Measurements from ENCODE around the gene CLEC4G. TPM values are rescaled to one million over a fixed set of nuclear protein-coding genes. Genes with fewer than 3 reads are reported as not detected.

The CLEC4G gene
- total RNA-seq, 1 donor from 2014 or later, result 0.55 TPM

DNA sequence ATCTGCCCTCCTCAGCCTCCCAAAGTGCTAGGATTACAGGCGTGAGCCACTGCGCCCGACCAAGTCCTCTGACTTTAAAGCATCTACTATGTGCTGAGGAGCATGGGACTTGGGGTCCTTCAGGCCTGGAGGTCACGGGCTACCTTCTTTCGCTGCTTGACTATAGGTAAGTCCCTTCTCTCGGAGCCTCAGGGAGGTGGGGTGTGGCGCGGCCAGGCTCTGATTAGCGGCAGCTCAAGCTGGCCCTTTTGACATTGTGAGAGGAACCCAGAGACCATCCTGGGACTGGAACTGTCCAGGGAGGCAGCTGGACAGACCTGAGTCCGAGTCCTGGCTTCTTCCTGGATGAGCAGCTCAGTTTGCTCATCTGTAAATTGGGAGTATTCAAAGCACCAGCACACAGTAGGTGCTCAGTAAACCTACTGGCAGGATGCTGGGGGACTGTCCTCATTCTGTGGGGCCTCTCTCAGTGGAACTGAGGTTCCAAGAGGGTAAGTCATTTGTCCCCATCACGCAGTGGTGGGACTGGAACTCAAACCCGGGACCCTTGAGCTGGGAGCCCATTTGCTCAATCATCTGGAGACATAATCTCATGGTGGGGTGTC is 30.8 kb downstream of the CLEC4G start:
- intact Hi-C loops (cut with micrococcal nuclease), result loop anchor here (1.0 kb wide), 1 partner anchor 20 kb away; no protein-coding TSS in a partner anchor
- CTCF ChIA-PET, result interaction anchor here (0.8 to 5.9 kb wide), 6 partner anchors 13 to 99 kb away, joined by 3 to 48 read pairs (median 5); partner anchors contain the start of gene TRAPPC5
- Mint-ChIP-seq H3K27me3 (no peaks in the 10 kb centered on the region), H3K27ac (peak overlapping the region; percentile 97), H3K36me3 (ENCODE audit: low read depth) (peaks cover 33% of the 10 kb centered on the region), H3K4me1 (peaks cover 99% of the 10 kb centered on the region), H3K9me3 (no peaks in the 10 kb centered on the region), H3K4me3 (peak overlapping the region; percentile 86)
- ATAC-seq (ENCODE audit: low read depth) (no peak), DNase-seq (no peak)
- TF ChIP-seq, protein P1, sequence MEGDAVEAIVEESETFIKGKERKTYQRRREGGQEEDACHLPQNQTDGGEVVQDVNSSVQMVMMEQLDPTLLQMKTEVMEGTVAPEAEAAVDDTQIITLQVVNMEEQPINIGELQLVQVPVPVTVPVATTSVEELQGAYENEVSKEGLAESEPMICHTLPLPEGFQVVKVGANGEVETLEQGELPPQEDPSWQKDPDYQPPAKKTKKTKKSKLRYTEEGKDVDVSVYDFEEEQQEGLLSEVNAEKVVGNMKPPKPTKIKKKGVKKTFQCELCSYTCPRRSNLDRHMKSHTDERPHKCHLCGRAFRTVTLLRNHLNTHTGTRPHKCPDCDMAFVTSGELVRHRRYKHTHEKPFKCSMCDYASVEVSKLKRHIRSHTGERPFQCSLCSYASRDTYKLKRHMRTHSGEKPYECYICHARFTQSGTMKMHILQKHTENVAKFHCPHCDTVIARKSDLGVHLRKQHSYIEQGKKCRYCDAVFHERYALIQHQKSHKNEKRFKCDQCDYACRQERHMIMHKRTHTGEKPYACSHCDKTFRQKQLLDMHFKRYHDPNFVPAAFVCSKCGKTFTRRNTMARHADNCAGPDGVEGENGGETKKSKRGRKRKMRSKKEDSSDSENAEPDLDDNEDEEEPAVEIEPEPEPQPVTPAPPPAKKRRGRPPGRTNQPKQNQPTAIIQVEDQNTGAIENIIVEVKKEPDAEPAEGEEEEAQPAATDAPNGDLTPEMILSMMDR (IDR thresholded peaks at IDR 0.05), result no peak
- POLR2A ChIA-PET, result interaction anchor here (0.6 to 2.8 kb wide), 26 partner anchors 8 to 689 kb away, joined by 3 to 42 read pairs (median 4); partner anchors contain the start of genes CD209, PET100, RAB11B and STXBP2

DNA sequence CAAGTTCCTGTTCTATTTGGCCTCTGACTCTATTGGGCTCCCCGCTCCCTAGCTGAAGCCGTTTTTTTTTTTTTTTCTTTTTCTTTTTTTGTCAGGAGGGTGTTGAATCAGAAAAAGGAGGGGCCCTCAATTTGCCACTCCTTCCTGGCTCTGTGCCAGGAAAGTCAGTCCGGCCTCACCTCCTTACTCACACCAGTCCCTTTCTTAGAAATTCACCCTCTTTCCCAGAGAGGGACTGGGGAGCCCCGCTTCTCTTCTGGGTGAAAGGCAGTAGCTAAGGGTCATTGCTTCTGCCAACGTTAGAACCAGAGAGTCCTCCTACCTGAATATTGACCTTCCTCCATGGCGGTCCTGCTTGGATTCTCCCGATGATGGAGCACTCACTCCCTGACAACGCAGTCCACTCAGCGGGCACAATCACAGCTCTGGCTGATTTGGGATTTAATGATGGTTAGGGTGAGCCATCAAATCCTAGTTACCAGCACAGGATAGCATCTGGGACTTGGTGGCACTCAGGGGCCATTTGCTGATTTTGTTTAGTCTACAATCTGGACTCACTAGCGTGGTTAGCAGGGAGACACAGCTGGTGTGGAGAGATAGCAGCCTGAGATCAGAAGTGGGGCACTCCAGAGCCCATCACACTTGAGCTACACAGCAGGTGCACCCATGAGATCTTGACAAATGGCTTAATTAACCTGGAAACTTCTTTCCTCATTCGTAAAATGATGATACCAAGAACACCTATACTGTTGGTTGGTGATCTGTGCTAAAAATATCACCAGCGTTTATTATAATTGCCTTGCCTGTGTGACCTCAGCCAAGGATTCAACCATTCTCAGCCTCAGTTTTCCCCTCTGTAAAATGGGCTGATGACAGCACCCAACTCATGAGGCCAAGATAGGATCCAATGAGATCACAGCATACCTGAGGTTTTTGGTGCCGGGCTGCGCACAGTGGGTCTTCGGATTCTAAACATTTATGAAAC is 32.2 kb downstream of the CLEC4G start:
- H3K27me3 Mint-ChIP-seq, result no peaks in the 10 kb centered on the region
- POLR2A ChIA-PET, result interaction anchor here (0.7 to 4.0 kb wide), 12 partner anchors 10 to 494 kb away, joined by 3 to 23 read pairs (median 4); partner anchors contain the start of genes SNAPC2 and TRAPPC5
- no peak for DNase-seq
- H3K9me3 Mint-ChIP-seq, result no peaks in the 10 kb centered on the region
- H3K4me1 Mint-ChIP-seq, result peaks cover 99% of the 10 kb centered on the region
- peaks cover 36% of the 10 kb centered on the region for H3K36me3 Mint-ChIP-seq (ENCODE audit: low read depth)
- CTCF ChIA-PET, result interaction anchor here (0.7 to 5.9 kb wide), 4 partner anchors 19 to 101 kb away, joined by 3 to 48 read pairs (median 3); partner anchors contain the start of gene TRAPPC5
- TF ChIP-seq, protein P1 (IDR thresholded peaks at IDR 0.05), result no peak
- H3K27ac Mint-ChIP-seq, result peak overlapping the region; percentile 97
- peak overlapping the region; percentile 84 for H3K4me3 Mint-ChIP-seq
- intact Hi-C loops (cut with micrococcal nuclease), result no loop called here
- no peak for ATAC-seq (ENCODE audit: low read depth)

DNA sequence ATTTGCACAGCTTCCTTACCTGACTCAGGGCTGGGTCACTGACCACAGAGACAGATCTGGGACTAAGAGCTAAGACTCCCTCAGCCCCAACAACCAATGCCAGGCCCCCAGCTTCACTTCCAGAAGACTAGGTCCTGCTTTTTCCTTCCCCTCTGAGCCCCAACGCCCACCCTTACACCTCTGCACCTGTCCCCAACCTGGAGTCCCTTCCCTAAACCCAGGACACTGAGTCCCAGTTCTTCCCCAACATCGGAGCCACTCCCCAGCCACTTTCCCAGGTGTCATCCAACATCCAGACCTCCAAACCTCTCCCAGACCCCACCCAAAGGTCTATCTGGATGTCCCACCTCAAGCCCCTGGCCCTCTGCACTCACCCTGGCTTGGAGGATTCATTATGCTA is 32.9 kb downstream of the CLEC4G start:
- DNase-seq, result no peak
- H3K27ac Mint-ChIP-seq, result peak overlapping the region; percentile 97
- H3K4me1 Mint-ChIP-seq, result peaks cover 99% of the 10 kb centered on the region
- no peaks in the 10 kb centered on the region for H3K27me3 Mint-ChIP-seq
- CTCF ChIA-PET, result interaction anchor here (1.2 to 5.9 kb wide), 3 partner anchors 18 to 101 kb away, joined by 3 to 48 read pairs (median 3); partner anchors contain the start of gene TRAPPC5
- POLR2A ChIA-PET, result interaction anchor here (0.7 to 4.0 kb wide), 12 partner anchors 10 to 495 kb away, joined by 3 to 23 read pairs (median 4); partner anchors contain the start of genes SNAPC2 and TRAPPC5
- peaks cover 36% of the 10 kb centered on the region for H3K36me3 Mint-ChIP-seq (ENCODE audit: low read depth)
- ATAC-seq (ENCODE audit: low read depth), result no peak
- H3K4me3 Mint-ChIP-seq, result peak overlapping the region; percentile 84
- intact Hi-C loops (cut with micrococcal nuclease), result no loop called here
- no peaks in the 10 kb centered on the region for H3K9me3 Mint-ChIP-seq
- TF ChIP-seq, protein P1 (IDR thresholded peaks at IDR 0.05), result no peak

DNA sequence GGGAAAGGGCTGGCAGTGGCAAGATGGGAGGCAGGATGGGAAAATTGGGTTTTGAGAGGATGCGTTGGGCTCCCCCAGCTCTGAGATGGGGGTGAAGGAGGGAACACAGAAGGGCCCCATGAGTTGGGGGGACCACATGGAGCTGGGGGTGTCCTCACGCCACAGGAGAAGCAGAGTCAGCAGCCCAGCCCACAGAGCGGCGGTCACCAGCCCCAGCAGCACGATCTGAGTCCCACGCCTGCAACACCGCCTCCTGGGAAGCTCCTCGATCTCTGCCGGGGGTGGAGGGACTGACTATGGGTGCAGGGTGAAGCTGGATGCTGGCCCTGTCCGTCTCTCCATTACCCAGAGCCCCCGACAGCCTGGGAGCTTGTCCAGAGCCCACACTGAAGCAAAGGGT is 33.3 kb downstream of the CLEC4G start:
- Mint-ChIP-seq H3K27me3 (no peaks in the 10 kb centered on the region), H3K9me3 (no peaks in the 10 kb centered on the region), H3K4me3 (peak overlapping the region; percentile 84), H3K4me1 (peaks cover 97% of the 10 kb centered on the region), H3K27ac (peak overlapping the region; percentile 97), H3K36me3 (ENCODE audit: low read depth) (peaks cover 36% of the 10 kb centered on the region)
- intact Hi-C loops (cut with micrococcal nuclease), result no loop called here
- TF ChIP-seq, protein P1 (IDR thresholded peaks at IDR 0.05), result no peak
- no peak for ATAC-seq (ENCODE audit: low read depth)
- ChIA-PET CTCF (interaction anchor here (1.2 to 5.9 kb wide), 3 partner anchors 18 to 102 kb away, joined by 3 to 48 read pairs (median 3); partner anchors contain the start of gene TRAPPC5), POLR2A (interaction anchor here (0.6 to 4.0 kb wide), 16 partner anchors 9 to 221 kb away, joined by 3 to 23 read pairs (median 4); partner anchors contain the start of genes SNAPC2 and TRAPPC5)
- DNase-seq, result no peak

Data from activated B cell treated with CpG ODN at 0.5 μM for 24 hours (primary cell).